GM12878 (cell line): ENCODE measurements around the gene CYP4A22. TPM values are rescaled to one million over a fixed set of nuclear protein-coding genes. Genes with fewer than 3 reads are reported as not detected.
"Not testable (repeated sequence)": the region's sequence is repeated elsewhere in the genome, so short reads cannot be mapped to it uniquely, and the experiment has no call there.

Experiments used
- ATAC-seq: fragments of 200-7000 bp; cut with Tn5 transposase; 3 replicates; pipeline ENCODE4 v1.9.1; 2020; ENCODE audit warnings: mild to moderate bottlenecking, moderate library complexity
- BruUV-seq: library from RNA; stranded (reverse); fragments of 400-500 nt; replicated peaks from 2 replicates; lab custom pipeline; 2021; lab: Mats Ljungman, UMichigan
- CTCF ChIA-PET: fragments of 300-600 bp; sonication (Branson Sonifier 250); formaldehyde crosslinking; extraction: SDS; loops from one replicate; lab custom pipeline; 2021; ENCODE audit warnings: inconsistent platforms; lab: Yijun Ruan, JAX
- POLR2A ChIA-PET: fragments of 350-600 bp; formaldehyde crosslinking; extraction: SDS; loops from one replicate; lab custom pipeline; 2021; ENCODE audit warnings: inconsistent platforms; lab: Charles Lee
- RAD21 ChIA-PET: fragments of 300-600 bp; sonication (Branson Sonifier 250); formaldehyde crosslinking; loops from one replicate; lab custom pipeline; 2023; ENCODE audit warnings: antibody characterized with exemption; ENCODE audit not compliant: unreplicated experiment; lab: Charles Lee
- SMC1A ChIA-PET: fragments of 300-600 bp; sonication (Branson Sonifier 250); formaldehyde crosslinking; loops from one replicate; lab custom pipeline; 2023; ENCODE audit not compliant: unreplicated experiment, uncharacterized antibody; lab: Charles Lee
- DNase-seq: peaks from one replicate; pipeline ENCODE4 v3.0.0-alpha.2; 2011; ENCODE audit warnings: low read depth, low spot score
- FAIRE-seq: peaks from 3 replicates; lab custom pipeline; 2011; peaks lifted over from hg19 to GRCh38; lab: Jason Lieb, UNC
- H2AFZ ChIP-seq: 2 replicates; pipeline ENCODE4 v1.6.0; 2011; ENCODE audit warnings: low read depth, low read length, control low read depth; ENCODE audit not compliant: control insufficient read depth
- H3K27ac ChIP-seq: 2 replicates; pipeline ENCODE4 v1.5.1; 2011; ENCODE audit warnings: control low read depth; ENCODE audit not compliant: control insufficient read depth, insufficient read depth
- H3K27me3 ChIP-seq, 2 experiments: replicated peaks in 1 of 2; 2 replicates each; pipeline versions ENCODE4 v1.6.0 to v1.6.1; 2011; ENCODE audit warnings: low read length in 1 of 2; ENCODE audit not compliant: control insufficient read depth in 2 of 2, insufficient read depth in 2 of 2
- H3K36me3 ChIP-seq, 2 experiments: 2 replicates each; pipeline ENCODE4 v1.5.1; 2011; ENCODE audit warnings: low read length in 1 of 2; ENCODE audit not compliant: control insufficient read depth in 2 of 2, insufficient read depth in 2 of 2
- H3K4me1 ChIP-seq: 2 replicates; pipeline ENCODE4 v1.6.1; 2011; ENCODE audit warnings: mild to moderate bottlenecking, low read length, moderate library complexity, mixed read lengths; ENCODE audit not compliant: control insufficient read depth, insufficient read depth
- H3K4me2 ChIP-seq: 2 replicates; pipeline ENCODE4 v1.6.0; 2011; ENCODE audit warnings: control low read depth; ENCODE audit not compliant: control insufficient read depth, insufficient read depth
- H3K4me3 ChIP-seq: fragments of 200-600 bp; sonication (generic); 2 replicates; pipeline ENCODE4 v1.5.1; 2016
- H3K79me2 ChIP-seq: 2 replicates; pipeline ENCODE4 v1.6.0; 2011; ENCODE audit warnings: low read length; ENCODE audit not compliant: control insufficient read depth, insufficient read depth
- H3K9ac ChIP-seq: 2 replicates; pipeline ENCODE4 v1.8.0; 2011; ENCODE audit warnings: low read length, control low read depth, mixed read lengths; ENCODE audit not compliant: control insufficient read depth, insufficient read depth
- H3K9me3 ChIP-seq: replicated peaks from 3 replicates; pipeline ENCODE4 v1.5.1; 2011; ENCODE audit warnings: mild to moderate bottlenecking, low read length; ENCODE audit not compliant: control insufficient read depth, insufficient read depth
- H4K20me1 ChIP-seq: 2 replicates; pipeline ENCODE4 v1.6.0; 2011; ENCODE audit not compliant: control insufficient read depth, insufficient read depth
- BCLAF1 ChIP-seq: fragments of 450-650 bp; IDR thresholded peaks from 2 replicates; pipeline ENCODE4 v1.6.1; 2017; ENCODE audit warnings: antibody characterized with exemption, mild to moderate bottlenecking, moderate library complexity
- CTCF ChIP-seq, 3 experiments: IDR thresholded peaks in 2 of 3; conservative IDR thresholded peaks in 1 of 3; 2 replicates each; pipeline ENCODE4 v1.5.1; 2011; ENCODE audit warnings: low read depth in 3 of 3, low read length in 3 of 3, mild to moderate bottlenecking in 3 of 3, control low read depth in 2 of 3, moderate library complexity in 2 of 3, inconsistent platforms in 1 of 3, mixed read lengths in 1 of 3; ENCODE audit not compliant: control insufficient read depth in 2 of 3, insufficient read depth in 1 of 3; ENCODE audit errors: extremely low read depth in 1 of 3
- EZH2 ChIP-seq: IDR thresholded peaks from 2 replicates; pipeline ENCODE4 v1.6.1; 2012; ENCODE audit warnings: low read depth, mild to moderate bottlenecking, control low read depth, inconsistent platforms, low read length, borderline replicate concordance; ENCODE audit not compliant: control insufficient read depth
- GABPA ChIP-seq: IDR thresholded peaks from 2 replicates; pipeline ENCODE4 v1.6.1; 2014; ENCODE audit warnings: antibody characterized with exemption, low read depth, mild to moderate bottlenecking, inconsistent platforms
- NRF1 ChIP-seq: conservative IDR thresholded peaks from 2 replicates; pipeline ENCODE4 v1.6.1; 2011; ENCODE audit warnings: mild to moderate bottlenecking, low read depth, low read length, improper control_type of control experiment
- PML ChIP-seq: IDR thresholded peaks from 2 replicates; pipeline ENCODE4 v1.6.1; 2012; ENCODE audit warnings: low read length, inconsistent platforms
- RCOR1 ChIP-seq: conservative IDR thresholded peaks from 2 replicates; pipeline ENCODE4 v1.6.1; 2012; ENCODE audit warnings: low read depth, low read length, improper control_type of control experiment
- SREBF2 ChIP-seq: IDR thresholded peaks from 2 replicates; pipeline ENCODE4 v1.6.1; 2012; ENCODE audit warnings: mild to moderate bottlenecking, low read length
- WGBS: methylation state at CpG from one replicate; pipeline ENCODE4 v1.1.6; 2016; ENCODE audit warnings: low lambda C conversion rate; ENCODE audit not compliant: insufficient replicate concordance, insufficient coverage; ENCODE audit errors: missing lambda C conversion rate; 5-methylcytosine and 5-hydroxymethylcytosine counted together
- in situ Hi-C: fragments of 300-500 bp; cut with MboI; formaldehyde crosslinking; loops from 9 replicates; pipeline ENCODE4 v1.14.3; 2018; ENCODE audit warnings: mixed read lengths
- intact Hi-C: fragments of 100-400 bp; cut with micrococcal nuclease; formaldehyde crosslinking; loops from one replicate; pipeline ENCODE4 v1.14.2; 2022; ENCODE audit not compliant: unreplicated experiment
- polyA plus RNA-seq, 11 experiments: library from polyadenylated mRNA; depleted of rRNA in 4 of 11; unstranded in 6 of 11; stranded (reverse) in 5 of 11; fragments of >200 nt; fragmentation: Nextera tagmentation in 4 of 11; fragmentation: Illumina TruSeq in 1 of 11; extraction: Ambion mirVana in 4 of 11; extraction: Trizol in 1 of 11; gene quantifications; 1 replicate in 1 of 11; 2 replicates in 10 of 11; pipeline versions ENCODE4 v1.2.1 to v1.2.3, GENCODE V29; 2011 to 2016; ENCODE audit warnings: inconsistent platforms in 2 of 11, missing spikeins in 2 of 11, low read depth in 1 of 11
- total RNA-seq, 4 experiments: library from RNA; depleted of rRNA in 3 of 4; stranded (reverse); fragments of >200 nt in 3 of 4; fragmentation: Illumina TruSeq in 1 of 4; extraction: Trizol in 1 of 4; gene quantifications; 2 replicates each; pipeline versions ENCODE4 v1.2.1 to v1.2.3, GENCODE V29; 2013 to 2021

CYP4A22 gene
- total and polyA plus RNA-seq, 10 of the 15 experiments (the other 5 are each of a cell fraction or from before 2014, with no cell fraction given): not detected

GRCh38 chr1:47147047-47147785 lies 10.0 kb downstream of the CYP4A22 start:
- SMC1A ChIA-PET: no interaction called here

GRCh38 chr1:47149162-47149561 lies 11.9 kb downstream of the CYP4A22 start:
- ATAC-seq, RAD21 ChIA-PET, CTCF ChIA-PET, in situ Hi-C loops, H3K4me1 ChIP-seq, intact Hi-C loops, H3K9me3 ChIP-seq, H2AFZ ChIP-seq, H3K27me3 ChIP-seq, H3K79me2 ChIP-seq, DNase-seq, H3K9ac ChIP-seq, H3K4me3 ChIP-seq, H3K36me3 ChIP-seq, H4K20me1 ChIP-seq, H3K27ac ChIP-seq, FAIRE-seq, SMC1A ChIA-PET, H3K4me2 ChIP-seq, BruUV-seq, POLR2A ChIA-PET: not testable (repeated sequence)
- 9% methylated on average over 9 of the region's 9 CpGs for WGBS

More at GRCh38 chr1:47147047-47147785, 10.0 kb downstream of the CYP4A22 start:
- no TSS peak for BruUV-seq
- in situ Hi-C loops (no loop called here), intact Hi-C loops (no loop called here)
- POLR2A ChIA-PET: no interaction called here
- no peak overlapping the region for H3K27ac ChIP-seq
- CTCF ChIA-PET: interaction anchor here (1.1 kb wide), 1 partner anchor 30 kb away, joined by 3 read pairs; no protein-coding TSS in a partner anchor
- no peak overlapping the region for H2AFZ ChIP-seq
- ATAC-seq: no peak
- RAD21 ChIA-PET: interaction anchor here (0.8 kb wide), 1 partner anchor 32 kb away, joined by 3 read pairs; no protein-coding TSS in a partner anchor
- no peak for DNase-seq
- FAIRE-seq: no peak
- H3K36me3 ChIP-seq: no peaks in the 10 kb centered on the region
- no peaks in the 10 kb centered on the region for H3K4me1 ChIP-seq
- TF ChIP-seq RCOR1 (no peak), CTCF (IDR thresholded peaks at IDR 0.05 in 2 of 3, conservative IDR thresholded peaks at IDR 0.05 in 1 of 3; ENCODE audit: control insufficient read depth in 2 of 3, extremely low read depth in 1 of 3, insufficient read depth in 1 of 3, low read depth in 3 of 3, low read length in 3 of 3) (no peak), BCLAF1 (no peak), PML (no peak), SREBF2 (no peak), EZH2 (no peak), GABPA (no peak), NRF1 (no peak)
- no peak overlapping the region for H3K9ac ChIP-seq
- H3K4me3 ChIP-seq: no peak overlapping the region
- no peak overlapping the region for H3K4me2 ChIP-seq
- no peaks in the 10 kb centered on the region for H3K79me2 ChIP-seq
- H3K27me3 ChIP-seq: no peaks in the 10 kb centered on the region
- H3K9me3 ChIP-seq: no peaks in the 10 kb centered on the region
- H4K20me1 ChIP-seq: no peaks in the 10 kb centered on the region
- whole genome bisulfite sequencing: 23% methylated on average over 6 of the region's 6 CpGs
